NCI-H1417 (cell line): ENCODE measurements around the gene OR10V1.

ENCODE experiments used
- DNase-seq, 3 experiments: peaks; one replicate each; lab custom pipeline; 2025; lab: John Stamatoyannopoulos, UW

OR10V1 gene

GRCh38 chr11:59713745-59714144 is at the start of gene OR10V1:
OR10V1 (minus strand) TSS chr11:59713845; CDS start chr11:59713845, 0 bp downstream.
- DNase-seq, result no peak

GRCh38 chr11:59761993-59762392 is 48.3 kb upstream of the OR10V1 start:
- DNase-seq, result no peak

DNA sequence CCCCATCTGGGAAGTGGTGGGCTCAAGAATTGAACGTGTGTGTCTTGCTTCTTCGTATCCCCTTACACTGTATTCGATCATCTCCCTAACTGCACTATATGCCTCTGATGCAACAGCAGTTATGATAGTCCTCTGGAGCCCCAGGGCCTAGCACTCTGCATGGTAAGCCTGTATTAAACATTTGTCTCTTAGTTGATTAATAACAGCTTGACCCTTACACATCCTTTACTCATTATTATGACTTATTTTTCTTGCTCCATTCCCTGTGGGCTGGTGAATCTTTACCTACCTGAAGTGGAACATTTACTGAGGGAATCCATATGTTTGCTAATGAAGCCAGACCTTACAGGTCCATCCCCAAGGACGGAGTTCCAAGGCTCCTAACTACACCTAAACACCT is 47.1 kb upstream of the OR10V1 start:
- no peak for DNase-seq

GRCh38 chr11:59759900-59760299 is 46.3 kb upstream of the OR10V1 start:
- DNase-seq, result no peak

DNA sequence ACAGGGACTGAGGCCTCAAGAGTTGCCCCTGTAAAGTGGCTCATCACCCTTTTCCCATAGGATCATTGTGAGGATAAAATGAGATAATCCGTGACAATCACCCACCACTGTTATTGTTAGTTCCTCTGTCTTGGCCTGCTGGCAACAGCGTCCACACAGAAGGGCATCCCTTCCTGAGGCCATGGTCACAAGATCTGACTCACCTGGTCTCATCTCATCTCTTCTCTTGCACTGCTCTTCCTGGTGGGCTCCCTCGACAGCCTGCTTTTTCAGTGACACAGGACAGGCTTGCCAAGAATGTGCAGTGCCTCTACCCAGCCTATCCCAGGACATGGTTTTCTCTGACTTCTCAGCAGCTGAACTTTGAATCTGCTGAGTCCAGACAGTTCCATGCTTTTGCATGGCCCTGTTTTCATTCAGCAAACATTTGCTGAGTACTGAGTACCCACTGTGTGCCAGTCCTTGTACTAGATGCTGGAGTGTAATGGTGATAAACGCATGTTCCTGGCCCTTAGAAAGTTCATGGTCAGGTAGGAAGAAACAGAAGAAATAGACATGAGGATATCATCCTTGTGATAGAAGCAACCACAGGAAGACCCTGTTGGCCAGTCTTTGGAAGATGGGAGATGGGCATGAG is 44.9 kb upstream of the OR10V1 start:
- no peak for DNase-seq

DNA sequence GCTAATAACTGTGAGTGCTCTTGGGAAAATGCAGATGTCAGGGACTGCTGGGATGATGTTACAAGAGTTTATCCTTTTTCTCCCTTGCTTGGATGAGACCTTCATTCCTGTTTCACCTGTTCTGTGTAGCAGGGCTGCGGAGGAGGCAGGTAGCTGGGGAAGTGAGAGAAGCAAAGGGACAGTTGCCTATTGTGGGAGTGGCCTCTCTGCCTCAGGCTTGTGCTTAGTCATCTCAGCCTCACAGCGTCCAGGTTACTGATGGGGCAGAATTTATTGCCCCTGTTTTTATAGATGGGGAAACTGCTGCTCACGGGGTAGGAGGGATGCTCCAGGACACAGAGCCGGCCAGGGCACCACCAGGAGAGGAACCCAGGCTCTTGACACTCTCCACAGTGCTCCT is 43.2 kb upstream of the OR10V1 start:
- no peak for DNase-seq

DNA sequence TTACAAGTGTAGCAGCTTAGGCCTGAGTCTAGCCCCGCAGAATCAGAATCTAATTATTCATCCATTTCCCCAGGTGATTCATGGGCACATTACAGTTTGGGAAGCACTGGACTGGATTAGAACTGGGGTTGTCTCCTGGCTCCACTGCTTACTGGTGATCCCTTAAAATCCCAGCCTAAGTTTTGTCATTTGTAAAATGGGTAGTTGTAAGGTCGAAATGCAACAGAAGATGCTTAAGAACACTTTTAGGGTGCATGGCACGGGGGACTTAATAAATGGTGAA is 42.9 kb upstream of the OR10V1 start:
- DNase-seq, result no peak

DNA sequence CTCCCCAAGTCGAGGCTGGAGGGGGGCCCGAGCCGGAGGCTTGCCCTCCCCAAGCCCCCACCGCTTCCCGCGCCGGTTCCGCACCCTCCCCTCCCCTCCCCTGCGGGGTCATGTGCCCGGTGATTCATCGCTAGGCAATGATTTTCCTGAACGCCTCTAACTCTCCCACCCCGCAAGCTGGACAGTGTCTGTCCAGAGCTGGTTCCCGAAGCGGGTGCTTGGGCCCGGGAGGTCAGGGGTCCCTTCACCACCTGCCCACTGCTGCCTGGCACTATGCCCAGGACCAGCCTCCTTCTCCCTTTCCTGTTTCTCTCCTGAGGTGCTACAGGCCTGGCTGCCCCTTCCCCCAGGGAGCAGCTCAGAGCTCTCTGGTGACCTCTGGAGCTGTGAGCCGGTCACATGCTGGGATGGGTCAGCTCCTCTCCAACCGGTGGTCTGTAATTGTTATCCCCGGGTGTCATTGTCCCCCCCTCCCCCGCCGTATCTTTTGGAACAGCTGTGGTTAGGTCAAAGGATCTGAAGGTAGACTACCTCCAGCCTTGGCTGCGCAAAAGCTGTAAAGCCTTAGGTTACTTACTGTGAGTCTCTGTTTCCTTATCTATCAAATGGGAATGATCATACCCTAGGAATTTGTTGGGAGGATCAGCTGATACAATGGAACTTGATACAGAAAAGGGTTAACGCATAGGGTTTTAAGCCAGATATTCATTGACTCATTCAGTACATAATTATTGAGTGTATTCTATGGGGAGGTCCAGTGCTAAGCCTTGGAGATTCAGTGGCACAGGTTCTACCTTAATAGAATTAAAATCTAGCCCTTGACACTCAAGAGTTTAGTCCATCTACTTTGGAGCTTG is 42.3 kb upstream of the OR10V1 start:
- DNase-seq, result peak; percentile 18 to 83 (median 79)

DNA sequence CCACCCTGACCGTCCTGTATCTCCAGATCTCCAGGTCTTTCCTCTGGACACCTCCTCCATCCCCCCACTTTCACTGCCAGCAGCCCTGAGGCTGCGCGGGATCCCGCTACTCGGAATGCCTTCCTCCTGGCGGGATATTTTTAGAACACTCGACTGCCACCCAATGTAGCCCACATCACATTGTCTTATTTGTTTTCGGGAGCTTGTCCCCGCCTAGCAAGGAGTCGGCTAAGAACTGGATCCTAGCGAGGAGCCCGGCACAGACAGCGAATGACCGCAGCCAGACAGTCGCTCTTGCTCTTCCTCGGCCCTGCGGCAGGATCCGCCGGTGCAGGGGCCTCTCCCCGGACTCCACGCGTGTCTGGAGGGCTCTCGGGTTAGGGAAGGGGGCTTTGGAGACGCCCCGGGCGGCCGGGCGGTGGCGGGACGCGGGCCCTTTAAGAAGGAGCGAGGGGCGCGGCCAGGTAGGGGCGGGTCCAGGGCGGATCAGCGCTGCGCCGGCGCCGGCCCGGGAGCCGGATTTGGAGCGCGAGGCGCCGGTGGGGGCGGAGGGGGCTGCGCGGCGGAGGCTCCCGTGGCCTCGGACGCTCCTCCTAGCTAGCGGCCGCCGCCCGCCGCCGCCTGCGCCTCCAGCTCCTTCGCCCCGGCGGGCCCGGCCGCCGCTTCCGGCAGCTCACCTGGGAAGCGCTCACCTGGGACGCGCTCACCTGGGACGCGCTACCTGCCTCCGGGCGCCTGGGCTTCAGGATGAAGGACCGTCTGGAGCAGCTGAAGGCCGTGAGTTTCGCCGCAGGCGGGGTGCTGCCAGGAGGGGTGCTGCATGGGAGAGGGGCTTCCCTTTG is 41.4 kb upstream of the OR10V1 start, which contains the start of gene STX3:
Gene STX3, plus strand, starts transcription at position 518 of the 842 bp plus-strand sequence. Its CDS starts 230 bp downstream, at position 748.
- DNase-seq, result peak; percentile 77 to 83 (median 81)

- peak in 2 of 3 experiments; percentile 32 to 77 for DNase-seq
Measured at GRCh38 chr11:59754494-59754858, 40.8 kb upstream of the OR10V1 start.

GRCh38 chr11:59753650-59754493 is 40.2 kb upstream of the OR10V1 start:
- peak; percentile 68 to 88 (median 78) for DNase-seq

DNA sequence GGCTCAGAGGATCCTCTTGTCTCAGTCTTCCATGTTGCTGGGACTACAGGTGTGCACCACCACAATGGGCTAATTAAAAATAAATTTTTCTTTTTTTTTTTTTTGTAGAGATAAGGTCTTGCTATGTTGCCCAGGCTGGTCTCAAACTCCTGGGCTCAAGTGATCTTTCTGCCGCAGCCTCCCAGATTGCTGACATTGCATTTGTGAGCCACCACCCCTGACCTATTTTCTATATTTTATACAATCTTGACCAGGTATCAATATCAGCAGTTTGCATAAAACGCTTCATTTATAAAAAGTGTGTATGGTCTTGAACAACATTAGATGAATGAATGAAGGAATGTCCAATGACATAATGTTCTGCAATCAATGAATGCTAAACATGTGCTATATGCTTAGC is 32.5 kb upstream of the OR10V1 start:
- no peak for DNase-seq

- DNase-seq, result no peak
Measured at GRCh38 chr11:59730896-59731565, 17.4 kb upstream of the OR10V1 start.

- no peak for DNase-seq
Measured at GRCh38 chr11:59729834-59730233, 16.2 kb upstream of the OR10V1 start.

DNA sequence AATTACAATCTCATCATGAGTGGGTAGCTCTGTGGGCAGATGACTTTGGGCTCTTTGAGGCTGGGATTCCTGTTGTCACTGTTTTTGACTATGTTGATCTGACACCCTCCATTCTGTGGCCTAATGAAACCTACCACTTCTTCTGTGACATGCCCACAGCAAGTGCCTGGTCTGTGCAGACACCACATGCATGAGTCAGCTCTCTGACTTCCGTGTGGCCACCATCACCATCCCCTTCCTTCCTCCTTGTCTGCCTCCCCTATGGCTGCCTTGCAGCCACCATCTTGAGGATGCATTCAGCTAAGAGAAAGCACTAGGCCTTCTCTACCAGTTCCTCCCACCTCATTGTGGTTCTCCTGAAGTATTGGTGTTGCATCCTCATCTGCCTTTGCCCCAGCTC is 15.3 kb upstream of the OR10V1 start:
- DNase-seq, result no peak

DNA sequence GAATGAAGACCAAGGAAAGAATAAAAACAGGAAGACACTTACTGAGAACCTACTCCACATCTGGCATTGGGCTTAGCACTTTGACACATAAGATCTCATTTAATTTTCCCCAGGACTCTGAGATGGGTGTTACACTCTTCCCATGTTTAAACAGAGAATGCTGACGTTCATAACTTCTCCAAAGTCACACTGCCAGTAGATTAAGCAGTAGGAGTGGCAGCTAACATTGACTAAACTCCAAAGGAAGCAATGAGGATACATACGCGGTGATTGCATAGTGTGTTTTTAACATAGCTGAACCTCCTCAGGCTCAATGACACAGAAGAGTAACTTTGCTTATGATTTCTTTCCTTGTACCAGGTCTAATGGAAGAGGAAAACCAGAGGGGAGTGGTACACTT is 14.5 kb upstream of the OR10V1 start:
- DNase-seq, result no peak

DNA sequence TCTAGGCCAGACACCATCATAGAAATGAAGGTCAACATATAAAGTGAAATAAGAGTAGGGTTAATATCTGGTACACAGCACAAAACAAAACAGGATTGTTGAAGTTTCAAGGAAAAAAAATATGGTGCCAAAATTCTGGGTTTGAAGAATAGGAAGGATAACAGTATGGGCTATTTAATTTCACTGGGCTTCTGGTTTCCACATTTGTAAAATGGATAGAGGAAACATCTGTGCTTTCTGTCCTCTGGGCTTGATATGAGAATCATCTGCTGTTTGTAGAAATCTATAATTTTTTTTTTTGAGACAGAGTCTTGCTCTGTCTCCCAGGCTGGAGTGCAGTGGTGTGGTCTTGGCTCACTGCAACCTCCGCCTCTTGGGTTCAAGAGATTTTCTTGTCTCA is 13.8 kb upstream of the OR10V1 start:
- DNase-seq, result no peak

- DNase-seq, result no peak
Measured at GRCh38 chr11:59724066-59724465, 10.4 kb upstream of the OR10V1 start.

GRCh38 chr11:59719556-59719955 is 5.9 kb upstream of the OR10V1 start:
- no peak for DNase-seq

- DNase-seq, result no peak
Measured at GRCh38 chr11:59716051-59716450, 2.4 kb upstream of the OR10V1 start.
